GM18498 (cell line): ENCODE measurements around the gene SUMO4.
A peak's percentile ranks its signal among the peaks of the same experiment; 100 is the strongest.

Experiments
- ATAC-seq: cut with Tn5 transposase; IDR thresholded peaks from one replicate; pipeline ENCODE4 v1.9.1; 2021; ENCODE audit warnings: mild to moderate bottlenecking, moderate library complexity; ENCODE audit not compliant: unreplicated experiment

Gene SUMO4

GRCh38 chr6:149400050-149400449, at the start of gene SUMO4:
Gene SUMO4, plus strand, starts transcription at chr6:149400262. Its CDS starts 130 bp downstream, at chr6:149400392.
- no peak for ATAC-seq

- no peak for ATAC-seq
Observed at GRCh38 chr6:149354009-149354408, 46.1 kb upstream of the SUMO4 start.

- ATAC-seq: no peak
Observed at GRCh38 chr6:149356081-149356750, 43.8 kb upstream of the SUMO4 start.

DNA sequence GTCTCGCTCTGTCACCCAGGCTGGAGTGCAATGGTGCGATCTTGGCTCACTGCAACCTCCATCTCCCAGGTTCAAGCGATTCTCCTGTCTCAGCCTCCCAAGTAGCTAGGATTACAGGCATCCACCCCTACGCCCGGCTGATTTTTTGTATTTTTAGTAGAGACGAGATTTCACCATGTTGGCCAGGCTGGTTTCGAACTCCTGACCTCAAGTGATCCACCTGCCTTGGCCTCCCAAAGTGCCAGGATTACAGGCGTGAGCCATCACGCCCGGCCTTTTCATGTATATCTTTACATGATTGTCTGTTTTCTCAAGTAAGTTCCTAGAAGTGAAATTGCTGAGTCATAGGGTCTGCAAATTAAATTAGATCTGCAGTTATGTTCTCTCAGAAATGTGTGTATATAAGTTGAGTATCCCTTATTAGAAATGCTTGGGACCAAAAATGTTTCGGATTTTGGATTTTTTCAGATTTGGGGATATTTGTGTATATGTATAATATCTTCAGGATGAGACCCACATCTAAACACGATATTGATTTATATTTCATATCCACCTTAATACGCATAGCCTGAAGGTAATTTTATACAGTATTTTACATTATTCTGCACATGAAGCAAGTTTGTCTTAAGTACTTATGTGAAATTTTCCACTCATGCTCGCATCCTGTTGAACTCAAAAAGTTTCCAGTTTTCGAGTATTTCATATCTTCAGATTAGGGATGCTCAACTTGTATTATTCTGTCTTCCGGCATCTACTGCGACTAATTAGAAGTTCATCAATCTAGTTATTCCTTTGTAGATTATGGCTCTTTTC, 42.1 kb upstream of the SUMO4 start:
- no peak for ATAC-seq

DNA sequence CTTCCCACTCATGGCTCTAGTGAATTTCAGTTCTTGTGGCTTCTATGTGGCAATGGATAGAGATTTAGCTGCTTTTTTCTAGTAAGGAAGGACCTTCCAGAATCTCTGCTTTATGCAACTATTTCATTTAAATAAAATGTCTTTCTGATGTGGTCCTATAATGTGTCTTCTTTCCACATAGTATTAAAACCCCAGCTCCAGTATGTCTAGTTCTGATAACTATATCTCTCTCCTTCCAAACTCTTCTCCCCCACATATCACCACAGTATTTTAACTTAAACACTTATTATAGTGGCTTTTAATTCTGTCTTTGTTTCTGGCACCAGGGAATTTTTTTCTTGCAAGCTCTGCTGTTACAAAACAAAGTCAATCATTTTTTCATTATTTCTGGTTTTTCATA, 40.6 kb upstream of the SUMO4 start:
- ATAC-seq: no peak

DNA sequence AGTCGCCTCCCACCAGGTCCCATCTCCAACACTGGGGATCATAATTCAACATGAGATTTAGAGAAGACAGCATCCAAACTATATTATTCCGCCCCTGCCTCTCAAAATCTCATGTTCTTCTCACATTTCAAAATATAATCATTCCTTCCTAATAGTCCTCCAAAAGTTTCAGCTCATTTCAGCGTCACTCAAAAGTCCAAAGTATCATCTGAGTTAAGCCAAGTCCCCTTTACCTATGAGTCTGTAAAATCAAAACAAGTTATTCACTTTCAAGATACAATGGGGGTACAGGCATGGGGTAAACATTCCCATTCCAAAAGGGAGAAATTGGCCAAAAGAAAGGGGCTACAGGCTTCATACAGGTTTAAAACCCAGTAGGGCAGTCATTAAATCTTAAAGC, 39.5 kb upstream of the SUMO4 start:
- ATAC-seq: no peak

DNA sequence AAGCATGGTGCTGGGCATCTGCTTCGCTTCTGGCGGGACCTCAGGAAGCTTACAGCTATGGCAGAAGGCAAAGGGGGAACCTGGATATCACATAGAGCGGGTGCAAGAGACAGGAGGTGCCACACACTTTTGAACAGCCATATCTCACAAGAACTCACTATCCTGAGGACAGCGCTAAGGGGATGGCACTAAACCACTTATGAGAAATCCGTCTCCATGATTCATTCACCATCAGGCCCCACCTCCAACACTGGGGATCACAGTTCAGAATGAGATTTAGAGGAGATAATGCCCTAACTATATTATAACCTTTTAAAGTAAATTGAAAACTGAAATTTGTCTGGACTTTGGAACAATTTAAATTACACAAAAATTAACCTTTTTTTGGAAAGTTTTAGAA, 37.8 kb upstream of the SUMO4 start:
- ATAC-seq: no peak

GRCh38 chr6:149363154-149363553, 36.9 kb upstream of the SUMO4 start:
- ATAC-seq: no peak

DNA sequence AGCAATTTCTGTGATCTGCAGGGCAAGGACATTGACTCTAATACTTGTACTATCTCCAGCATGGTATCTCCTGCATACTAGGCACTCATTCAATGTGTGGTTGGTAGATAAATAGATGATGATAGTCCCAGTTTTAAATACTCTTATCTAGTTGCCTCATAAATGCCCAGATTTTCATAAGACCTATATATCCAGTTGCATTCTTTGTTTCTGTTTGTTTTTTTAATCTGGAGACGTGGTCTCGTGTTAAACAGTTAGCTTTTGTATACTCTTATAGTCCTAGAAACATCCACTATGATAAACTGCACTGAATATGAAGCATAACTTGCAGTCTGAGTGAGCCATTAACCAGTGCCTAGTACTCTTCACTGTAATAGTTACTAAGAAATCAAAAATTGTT, 35.5 kb upstream of the SUMO4 start:
- ATAC-seq: no peak

- ATAC-seq: no peak
Observed at GRCh38 chr6:149365197-149365596, 34.9 kb upstream of the SUMO4 start.

DNA sequence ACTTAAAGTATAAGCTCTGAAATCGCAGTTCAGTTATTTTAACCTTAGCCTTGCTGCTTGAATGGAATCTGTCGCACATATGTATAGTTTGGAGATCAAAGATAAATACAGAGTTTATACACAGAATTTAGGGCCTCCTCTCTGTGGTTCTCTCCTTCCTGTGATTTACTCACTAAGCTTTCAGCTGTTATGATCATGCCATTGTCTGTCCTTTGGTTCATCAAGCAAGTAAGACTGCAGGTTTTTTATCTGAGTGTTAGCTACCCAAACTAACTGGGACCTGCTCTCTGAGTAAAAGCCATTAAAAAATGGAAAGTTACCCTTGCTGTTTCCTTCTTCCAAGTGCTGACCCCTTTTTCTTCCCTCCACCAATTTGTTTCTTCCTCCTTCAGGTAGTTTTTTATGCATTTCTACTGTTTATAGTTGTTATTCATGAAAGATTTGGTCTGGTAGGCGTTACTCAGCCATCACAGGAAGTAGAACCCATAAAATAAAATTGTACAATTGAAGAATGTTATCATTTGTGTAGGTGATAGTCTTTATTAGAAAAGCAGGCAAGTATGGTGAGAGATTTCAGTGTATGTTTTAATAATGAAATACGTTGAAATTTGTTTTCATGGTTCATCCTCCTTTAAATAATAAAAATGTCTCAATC, 33.7 kb upstream of the SUMO4 start:
- no peak for ATAC-seq

DNA sequence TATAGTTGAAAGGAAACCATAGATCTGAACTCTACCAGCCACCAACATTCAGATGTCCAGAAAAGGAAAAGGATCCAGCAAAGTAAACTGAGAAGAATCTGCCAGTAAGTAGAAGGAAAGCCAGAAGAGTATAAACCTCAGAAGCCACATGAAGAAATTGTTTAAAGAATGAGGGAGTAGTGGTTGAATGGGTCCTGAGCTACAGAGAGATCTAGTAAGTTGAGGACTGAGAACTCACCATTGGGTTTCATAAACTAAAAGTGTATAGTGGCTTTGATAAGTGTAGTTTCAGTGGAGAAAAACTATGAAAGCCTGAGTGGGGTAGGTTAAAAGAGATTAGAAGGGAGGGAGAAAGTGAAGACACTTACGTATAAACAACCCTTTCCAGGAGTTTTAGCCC, 32.0 kb upstream of the SUMO4 start:
- ATAC-seq: peak; percentile 72

- no peak for ATAC-seq
Observed at GRCh38 chr6:149371154-149371553, 28.9 kb upstream of the SUMO4 start.

DNA sequence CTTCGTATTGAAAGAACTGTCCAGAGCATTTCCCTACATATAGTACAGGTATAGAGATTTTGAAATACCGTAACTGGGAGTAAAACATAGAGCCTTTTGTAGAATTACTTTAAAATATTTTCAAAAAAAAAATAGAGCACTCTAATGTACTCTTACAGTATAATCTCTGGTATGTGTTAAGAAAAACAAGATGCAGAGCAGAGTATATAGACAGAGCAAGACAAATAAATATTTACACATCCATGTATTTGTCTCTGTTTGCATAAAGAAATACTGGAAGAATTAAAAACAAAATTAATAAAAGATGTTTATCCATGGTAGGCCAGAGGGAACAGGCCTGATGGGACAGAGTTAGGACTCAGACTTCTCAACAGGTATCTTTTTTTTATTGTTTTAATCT, 28.0 kb upstream of the SUMO4 start:
- no peak for ATAC-seq

- ATAC-seq: no peak
Observed at GRCh38 chr6:149373511-149373910, 26.6 kb upstream of the SUMO4 start.

- ATAC-seq: no peak
Observed at GRCh38 chr6:149379977-149380376, 20.1 kb upstream of the SUMO4 start.

DNA sequence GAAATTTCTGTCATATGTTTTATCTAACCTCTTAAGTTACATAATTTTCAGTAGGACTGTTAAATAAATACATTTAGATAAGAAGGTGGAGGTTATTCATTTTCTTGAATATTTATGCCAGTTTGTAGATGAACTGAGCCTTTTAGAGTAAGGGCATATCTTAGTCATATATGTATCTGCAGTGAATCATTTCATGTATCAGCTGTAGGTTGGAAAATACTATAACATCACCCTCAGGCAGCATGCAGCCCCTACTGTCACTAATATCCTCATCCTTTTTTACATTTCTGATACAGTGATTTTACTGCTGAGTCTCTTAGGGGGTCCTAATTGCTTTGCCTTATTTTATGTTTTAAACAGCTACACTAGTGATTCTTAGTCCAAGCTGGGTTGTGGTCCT, 19.5 kb upstream of the SUMO4 start:
- no peak for ATAC-seq

DNA sequence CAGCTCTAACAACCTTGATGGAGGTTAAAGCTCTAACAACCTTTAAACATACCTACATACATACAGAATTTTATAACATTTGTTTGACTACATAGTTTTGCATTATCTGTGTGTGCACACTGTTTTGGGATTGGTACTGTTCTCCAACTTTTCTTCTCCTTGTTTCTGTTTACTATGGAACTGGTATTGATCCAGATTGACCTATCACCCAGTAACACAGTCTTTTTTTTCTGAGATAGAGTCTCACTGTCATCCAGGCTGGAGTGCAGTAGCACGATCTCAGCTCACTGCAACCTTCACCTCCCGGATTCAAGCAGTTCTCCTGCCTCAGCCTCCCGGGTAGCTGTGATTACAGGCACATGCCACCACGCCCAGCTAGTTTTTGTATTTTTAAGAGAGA, 16.7 kb upstream of the SUMO4 start:
- ATAC-seq: no peak

GRCh38 chr6:149384464-149384863, 15.6 kb upstream of the SUMO4 start:
- no peak for ATAC-seq

DNA sequence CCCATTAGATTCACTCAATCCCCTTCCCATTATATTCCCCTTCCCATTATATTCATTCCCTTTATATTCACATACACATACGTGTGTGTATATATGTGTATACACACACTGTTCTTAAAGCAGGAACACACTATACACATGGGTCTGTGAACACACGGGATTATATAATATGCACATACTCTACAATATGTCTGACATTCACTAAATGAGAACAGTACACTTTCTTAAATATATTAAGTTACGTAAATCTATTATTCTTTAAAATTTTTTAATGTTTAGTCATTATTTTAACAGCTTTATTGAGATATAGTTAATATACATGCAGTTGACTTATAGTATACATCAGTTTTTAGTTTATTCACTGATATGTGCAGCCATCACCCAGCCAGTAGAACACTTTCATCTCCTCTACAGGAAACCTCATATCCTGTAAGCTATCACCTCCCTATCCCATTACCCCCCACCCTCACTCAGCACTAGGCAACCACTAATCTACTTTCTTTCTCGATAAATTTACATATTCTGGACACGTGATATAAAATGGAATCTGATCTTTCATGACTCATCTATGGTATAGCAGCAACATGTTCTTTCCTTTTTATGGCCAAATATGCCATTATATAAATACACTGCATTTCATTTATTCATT, 13.9 kb upstream of the SUMO4 start:
- no peak for ATAC-seq

DNA sequence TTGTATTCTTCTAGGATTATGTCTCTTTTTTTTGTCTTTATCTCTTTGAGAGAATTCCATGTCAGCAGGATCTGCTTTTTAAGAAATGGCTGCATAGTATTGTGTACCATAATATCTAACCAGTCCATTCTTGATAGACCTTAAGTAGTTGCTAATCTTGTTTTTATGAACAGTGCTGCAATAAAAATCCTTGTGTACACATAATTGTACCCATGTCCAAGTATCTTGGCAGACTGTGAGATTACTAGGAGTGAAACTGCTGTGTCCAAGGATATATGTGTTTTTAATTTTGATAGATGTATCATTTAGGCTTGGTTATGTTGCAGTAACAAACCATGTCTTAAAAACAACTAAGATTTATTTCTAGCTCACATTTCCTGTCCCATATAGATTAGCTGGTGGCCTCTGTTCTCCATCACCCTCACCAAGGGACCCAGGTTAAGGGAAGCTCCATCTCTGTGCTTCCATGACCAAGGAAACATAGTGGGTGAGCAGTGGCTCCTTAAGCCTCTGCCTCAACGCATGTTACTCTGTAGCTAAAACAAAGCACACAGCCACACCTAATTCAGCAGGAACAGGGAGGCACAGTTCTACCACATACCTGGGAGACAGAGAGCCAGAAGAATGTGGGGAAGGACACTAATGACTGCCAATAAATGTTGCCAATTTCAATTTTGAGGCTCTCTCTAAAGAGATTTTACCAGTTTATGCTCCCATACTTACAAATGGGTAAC, 12.1 kb upstream of the SUMO4 start:
- ATAC-seq: no peak
